ENCODE results near the gene KLF14. TPM values are rescaled to one million over a fixed set of nuclear protein-coding genes. Genes with fewer than 3 reads are reported as not detected.
A peak's percentile ranks its signal among the peaks of the same experiment; 100 is the strongest.

KLF14 gene
- total RNA-seq, 1 experiment from 2014 or later = not detected

DNA sequence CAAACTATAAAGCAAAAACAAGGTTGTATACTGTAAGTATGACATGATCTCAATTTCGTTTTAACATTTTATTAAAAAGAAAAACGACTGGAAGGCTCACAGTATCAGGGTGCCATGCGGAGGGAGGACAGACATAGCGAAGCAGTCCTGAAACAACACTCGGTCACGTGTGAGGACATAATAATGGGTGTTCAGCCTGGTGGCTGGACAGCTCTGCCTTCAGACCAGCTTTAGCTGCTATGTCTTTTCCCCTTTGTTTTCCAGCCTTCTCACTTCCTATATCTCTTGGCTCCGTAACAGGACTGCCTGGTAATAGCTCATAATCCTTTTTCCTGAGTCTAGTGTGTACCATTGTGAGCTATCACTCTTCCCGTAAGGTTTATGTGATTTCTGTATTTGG, 18.4 kb upstream of the KLF14 start (continued):
- TF ChIP-seq ZBTB21 (CRISPR knock-in tag; IDR thresholded peaks at IDR 0.05; ENCODE audit: borderline replicate concordance) = no peak
- no peak for TF ChIP-seq ZNF416 (CRISPR knock-in tag; IDR thresholded peaks at IDR 0.05)
- no peak for TF ChIP-seq FOXK1 (CRISPR knock-in tag; IDR thresholded peaks at IDR 0.05)
- no peak for TF ChIP-seq EMX1 (CRISPR knock-in tag; IDR thresholded peaks at IDR 0.05)

DNA sequence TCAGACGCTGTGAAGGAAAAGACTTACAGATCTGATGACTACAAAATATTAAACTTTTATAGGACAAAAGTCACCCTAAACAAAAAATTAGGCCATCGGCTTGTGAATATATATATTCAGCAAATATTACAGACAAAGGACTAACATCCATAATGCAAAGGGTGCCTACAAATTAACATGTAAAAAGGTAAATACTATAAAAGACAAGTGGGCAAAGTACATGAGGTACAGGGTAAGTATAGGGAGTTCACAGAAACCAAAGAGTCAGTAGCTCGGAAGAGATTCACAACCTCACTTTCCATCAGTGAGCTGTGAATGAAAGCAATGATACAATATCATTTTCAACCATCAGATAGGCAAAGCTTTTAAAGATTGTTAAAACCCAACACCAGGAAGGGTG, 16.7 kb upstream of the KLF14 start:
- TF ChIP-seq TP53 (CRISPR knock-in tag; IDR thresholded peaks at IDR 0.05) (no peak), ESRRA (CRISPR knock-in tag; IDR thresholded peaks at IDR 0.05; ENCODE audit: borderline replicate concordance) (no peak), GTF2I (CRISPR knock-in tag; conservative IDR thresholded peaks at IDR 0.05) (no peak), ZNF232 (CRISPR knock-in tag; IDR thresholded peaks at IDR 0.05) (no peak)
- Mint-ChIP-seq H3K4me3 (no peak overlapping the region), H3K27ac (no peak overlapping the region), H3K36me3 (no peaks in the 10 kb centered on the region), H3K4me1 (no peaks in the 10 kb centered on the region), H3K27me3 (ENCODE audit: low read depth) (no peaks in the 10 kb centered on the region), H3K9me3 (no peaks in the 10 kb centered on the region)
- ATAC-seq (no peak), DNase-seq (ENCODE audit: low spot score) (no peak)
- ChIA-PET CTCF (no interaction called here), POLR2A (no interaction called here)

DNA sequence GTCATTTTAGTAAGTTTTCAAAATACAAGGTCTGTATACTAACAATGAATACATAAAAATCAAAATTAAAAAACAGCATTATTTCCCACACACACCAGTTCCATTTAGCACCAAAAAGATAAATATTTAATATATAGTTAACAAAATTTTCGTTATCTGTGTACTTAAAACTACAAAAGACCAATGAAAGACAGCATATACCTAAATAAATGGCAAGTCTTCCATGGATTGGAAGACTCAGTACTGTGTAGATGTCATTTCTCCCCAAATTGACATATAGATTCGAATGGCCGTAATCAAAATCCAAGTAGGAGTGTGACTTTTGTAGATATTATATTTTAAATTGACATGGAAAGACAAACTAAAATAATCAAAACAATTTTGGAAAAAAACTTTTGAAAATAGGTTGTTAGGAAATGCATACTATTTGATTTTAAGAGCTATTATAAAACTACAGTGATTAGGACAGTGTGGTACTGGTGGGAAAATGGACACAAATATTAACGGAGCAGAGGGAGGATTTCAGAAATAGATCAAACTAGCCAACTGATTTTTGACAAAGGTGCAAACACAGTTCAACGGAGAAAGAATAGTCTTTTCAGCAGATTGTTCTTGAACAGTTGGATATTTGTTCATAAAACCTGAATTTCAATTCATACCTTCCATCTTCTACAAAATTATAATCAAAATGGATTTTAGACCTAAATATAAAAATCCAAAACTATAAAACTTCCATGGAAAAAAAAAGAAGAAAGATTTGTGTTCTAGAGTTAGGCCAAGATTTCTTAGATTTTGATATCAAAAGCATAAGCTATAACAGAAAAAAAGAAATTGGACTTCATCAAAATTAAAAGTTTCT, 14.8 kb upstream of the KLF14 start:
- ChIA-PET CTCF (interaction anchor here (3.8 kb wide), 1 partner anchor 9 kb away, joined by 17 read pairs; no protein-coding TSS in a partner anchor), POLR2A (no interaction called here)
- no peak for DNase-seq (ENCODE audit: low spot score)
- Mint-ChIP-seq H3K9me3 (no peaks in the 10 kb centered on the region), H3K36me3 (no peaks in the 10 kb centered on the region), H3K27ac (no peak overlapping the region), H3K27me3 (ENCODE audit: low read depth) (no peaks in the 10 kb centered on the region), H3K4me3 (no peak overlapping the region), H3K4me1 (no peaks in the 10 kb centered on the region)
- TF ChIP-seq GRHL2 (CRISPR knock-in tag; IDR thresholded peaks at IDR 0.05; ENCODE audit: insufficient replicate concordance, severe bottlenecking) = no peak
- TF ChIP-seq ZNF138 (CRISPR knock-in tag; conservative IDR thresholded peaks at IDR 0.05) = no peak
- no peak for TF ChIP-seq ZNF219 (CRISPR knock-in tag; IDR thresholded peaks at IDR 0.05; ENCODE audit: borderline replicate concordance)
- TF ChIP-seq GTF2I (CRISPR knock-in tag; conservative IDR thresholded peaks at IDR 0.05) = no peak
- TF ChIP-seq, protein P1, sequence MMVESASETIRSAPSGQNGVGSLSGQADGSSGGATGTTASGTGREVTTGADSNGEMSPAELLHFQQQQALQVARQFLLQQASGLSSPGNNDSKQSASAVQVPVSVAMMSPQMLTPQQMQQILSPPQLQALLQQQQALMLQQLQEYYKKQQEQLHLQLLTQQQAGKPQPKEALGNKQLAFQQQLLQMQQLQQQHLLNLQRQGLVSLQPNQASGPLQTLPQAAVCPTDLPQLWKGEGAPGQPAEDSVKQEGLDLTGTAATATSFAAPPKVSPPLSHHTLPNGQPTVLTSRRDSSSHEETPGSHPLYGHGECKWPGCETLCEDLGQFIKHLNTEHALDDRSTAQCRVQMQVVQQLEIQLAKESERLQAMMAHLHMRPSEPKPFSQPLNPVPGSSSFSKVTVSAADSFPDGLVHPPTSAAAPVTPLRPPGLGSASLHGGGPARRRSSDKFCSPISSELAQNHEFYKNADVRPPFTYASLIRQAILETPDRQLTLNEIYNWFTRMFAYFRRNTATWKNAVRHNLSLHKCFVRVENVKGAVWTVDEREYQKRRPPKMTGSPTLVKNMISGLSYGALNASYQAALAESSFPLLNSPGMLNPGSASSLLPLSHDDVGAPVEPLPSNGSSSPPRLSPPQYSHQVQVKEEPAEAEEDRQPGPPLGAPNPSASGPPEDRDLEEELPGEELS (CRISPR knock-in tag; IDR thresholded peaks at IDR 0.05) = no peak
- TF ChIP-seq, protein P2, sequence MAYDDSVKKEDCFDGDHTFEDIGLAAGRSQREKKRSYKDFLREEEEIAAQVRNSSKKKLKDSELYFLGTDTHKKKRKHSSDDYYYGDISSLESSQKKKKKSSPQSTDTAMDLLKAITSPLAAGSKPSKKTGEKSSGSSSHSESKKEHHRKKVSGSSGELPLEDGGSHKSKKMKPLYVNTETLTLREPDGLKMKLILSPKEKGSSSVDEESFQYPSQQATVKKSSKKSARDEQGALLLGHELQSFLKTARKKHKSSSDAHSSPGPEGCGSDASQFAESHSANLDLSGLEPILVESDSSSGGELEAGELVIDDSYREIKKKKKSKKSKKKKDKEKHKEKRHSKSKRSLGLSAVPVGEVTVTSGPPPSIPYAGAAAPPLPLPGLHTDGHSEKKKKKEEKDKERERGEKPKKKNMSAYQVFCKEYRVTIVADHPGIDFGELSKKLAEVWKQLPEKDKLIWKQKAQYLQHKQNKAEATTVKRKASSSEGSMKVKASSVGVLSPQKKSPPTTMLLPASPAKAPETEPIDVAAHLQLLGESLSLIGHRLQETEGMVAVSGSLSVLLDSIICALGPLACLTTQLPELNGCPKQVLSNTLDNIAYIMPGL (CRISPR knock-in tag; IDR thresholded peaks at IDR 0.05) = no peak
- ATAC-seq = no peak

DNA sequence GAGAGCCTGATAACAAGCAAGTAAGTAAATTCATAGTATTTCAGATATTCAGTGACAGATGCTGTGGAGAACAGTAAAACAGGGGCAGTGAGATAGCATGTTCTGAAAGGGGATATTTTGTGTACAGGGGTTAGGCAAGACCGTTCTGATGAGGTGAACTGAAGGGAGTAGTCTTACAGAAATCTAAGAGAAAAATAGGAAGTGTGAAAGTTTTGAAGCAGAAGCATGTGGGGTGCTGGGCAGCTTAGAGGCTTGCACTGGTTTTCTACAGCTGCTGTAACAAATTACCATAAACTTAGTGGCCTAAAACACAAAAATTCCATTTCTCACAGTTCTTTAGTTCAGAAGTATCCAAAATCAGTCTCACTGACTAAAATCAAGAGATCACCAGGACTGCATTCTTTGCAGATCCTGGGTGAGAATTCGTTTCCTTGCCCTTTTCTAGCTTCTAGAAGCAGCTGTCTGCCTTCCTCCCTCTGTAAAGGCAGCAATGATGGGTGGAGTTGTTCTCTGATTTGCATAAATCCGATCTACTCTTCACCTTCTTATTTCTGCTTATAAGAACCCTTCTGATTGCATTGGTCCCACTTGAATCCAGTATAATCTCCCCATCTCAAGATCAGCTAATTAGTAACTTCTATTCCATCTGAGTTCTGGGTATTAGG, 7.5 kb upstream of the KLF14 start:
- ATAC-seq (peak; percentile 43; the same call in 1 of the 2 replicates), DNase-seq (ENCODE audit: low spot score) (no peak)
- H3K9me3 Mint-ChIP-seq = no peaks in the 10 kb centered on the region
- ChIA-PET POLR2A (no interaction called here), CTCF (interaction anchor here (2.2 kb wide), 1 partner anchor 17 kb away, joined by 5 read pairs; no protein-coding TSS in a partner anchor)
- H3K4me3 Mint-ChIP-seq = no peak overlapping the region
- H3K27ac Mint-ChIP-seq = no peak overlapping the region
- no peaks in the 10 kb centered on the region for H3K4me1 Mint-ChIP-seq
- H3K36me3 Mint-ChIP-seq = no peaks in the 10 kb centered on the region
- peaks cover 21% of the 10 kb centered on the region for H3K27me3 Mint-ChIP-seq (ENCODE audit: low read depth)
- TF ChIP-seq, protein P3, sequence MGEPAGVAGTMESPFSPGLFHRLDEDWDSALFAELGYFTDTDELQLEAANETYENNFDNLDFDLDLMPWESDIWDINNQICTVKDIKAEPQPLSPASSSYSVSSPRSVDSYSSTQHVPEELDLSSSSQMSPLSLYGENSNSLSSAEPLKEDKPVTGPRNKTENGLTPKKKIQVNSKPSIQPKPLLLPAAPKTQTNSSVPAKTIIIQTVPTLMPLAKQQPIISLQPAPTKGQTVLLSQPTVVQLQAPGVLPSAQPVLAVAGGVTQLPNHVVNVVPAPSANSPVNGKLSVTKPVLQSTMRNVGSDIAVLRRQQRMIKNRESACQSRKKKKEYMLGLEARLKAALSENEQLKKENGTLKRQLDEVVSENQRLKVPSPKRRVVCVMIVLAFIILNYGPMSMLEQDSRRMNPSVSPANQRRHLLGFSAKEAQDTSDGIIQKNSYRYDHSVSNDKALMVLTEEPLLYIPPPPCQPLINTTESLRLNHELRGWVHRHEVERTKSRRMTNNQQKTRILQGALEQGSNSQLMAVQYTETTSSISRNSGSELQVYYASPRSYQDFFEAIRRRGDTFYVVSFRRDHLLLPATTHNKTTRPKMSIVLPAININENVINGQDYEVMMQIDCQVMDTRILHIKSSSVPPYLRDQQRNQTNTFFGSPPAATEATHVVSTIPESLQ (CRISPR knock-in tag; IDR thresholded peaks at IDR 0.05) = no peak
- no peak for TF ChIP-seq GTF2I (CRISPR knock-in tag; conservative IDR thresholded peaks at IDR 0.05)
- TF ChIP-seq TEAD4 (CRISPR knock-in tag; IDR thresholded peaks at IDR 0.05) = no peak
- TF ChIP-seq, protein P4, sequence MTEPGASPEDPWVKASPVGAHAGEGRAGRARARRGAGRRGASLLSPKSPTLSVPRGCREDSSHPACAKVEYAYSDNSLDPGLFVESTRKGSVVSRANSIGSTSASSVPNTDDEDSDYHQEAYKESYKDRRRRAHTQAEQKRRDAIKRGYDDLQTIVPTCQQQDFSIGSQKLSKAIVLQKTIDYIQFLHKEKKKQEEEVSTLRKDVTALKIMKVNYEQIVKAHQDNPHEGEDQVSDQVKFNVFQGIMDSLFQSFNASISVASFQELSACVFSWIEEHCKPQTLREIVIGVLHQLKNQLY (CRISPR knock-in tag; IDR thresholded peaks at IDR 0.05) = no peak
- TF ChIP-seq TEAD1 (CRISPR knock-in tag; IDR thresholded peaks at IDR 0.05) = no peak
- TF ChIP-seq, protein P5, sequence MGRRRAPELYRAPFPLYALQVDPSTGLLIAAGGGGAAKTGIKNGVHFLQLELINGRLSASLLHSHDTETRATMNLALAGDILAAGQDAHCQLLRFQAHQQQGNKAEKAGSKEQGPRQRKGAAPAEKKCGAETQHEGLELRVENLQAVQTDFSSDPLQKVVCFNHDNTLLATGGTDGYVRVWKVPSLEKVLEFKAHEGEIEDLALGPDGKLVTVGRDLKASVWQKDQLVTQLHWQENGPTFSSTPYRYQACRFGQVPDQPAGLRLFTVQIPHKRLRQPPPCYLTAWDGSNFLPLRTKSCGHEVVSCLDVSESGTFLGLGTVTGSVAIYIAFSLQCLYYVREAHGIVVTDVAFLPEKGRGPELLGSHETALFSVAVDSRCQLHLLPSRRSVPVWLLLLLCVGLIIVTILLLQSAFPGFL (CRISPR knock-in tag; IDR thresholded peaks at IDR 0.05; ENCODE audit: borderline replicate concordance) = no peak
- no peak for TF ChIP-seq ZNF423 (CRISPR knock-in tag; IDR thresholded peaks at IDR 0.05)
- TF ChIP-seq NR3C1 (CRISPR knock-in tag; conservative IDR thresholded peaks at IDR 0.05; ENCODE audit: low read depth) = no peak
